GM21786 (cell line): ENCODE results near the gene LRRC26.
"Not testable (repeated sequence)": the region's sequence is repeated elsewhere in the genome, so short reads cannot be mapped to it uniquely, and the experiment has no call there.

Source experiments
- ATAC-seq: cut with Tn5 transposase; IDR thresholded peaks from one replicate; pipeline ENCODE4 v1.9.1; 2021; ENCODE audit not compliant: unreplicated experiment

Gene LRRC26

GRCh38 chr9:137139468-137140150, 30.2 kb downstream of the LRRC26 start:
- no peak for ATAC-seq

DNA sequence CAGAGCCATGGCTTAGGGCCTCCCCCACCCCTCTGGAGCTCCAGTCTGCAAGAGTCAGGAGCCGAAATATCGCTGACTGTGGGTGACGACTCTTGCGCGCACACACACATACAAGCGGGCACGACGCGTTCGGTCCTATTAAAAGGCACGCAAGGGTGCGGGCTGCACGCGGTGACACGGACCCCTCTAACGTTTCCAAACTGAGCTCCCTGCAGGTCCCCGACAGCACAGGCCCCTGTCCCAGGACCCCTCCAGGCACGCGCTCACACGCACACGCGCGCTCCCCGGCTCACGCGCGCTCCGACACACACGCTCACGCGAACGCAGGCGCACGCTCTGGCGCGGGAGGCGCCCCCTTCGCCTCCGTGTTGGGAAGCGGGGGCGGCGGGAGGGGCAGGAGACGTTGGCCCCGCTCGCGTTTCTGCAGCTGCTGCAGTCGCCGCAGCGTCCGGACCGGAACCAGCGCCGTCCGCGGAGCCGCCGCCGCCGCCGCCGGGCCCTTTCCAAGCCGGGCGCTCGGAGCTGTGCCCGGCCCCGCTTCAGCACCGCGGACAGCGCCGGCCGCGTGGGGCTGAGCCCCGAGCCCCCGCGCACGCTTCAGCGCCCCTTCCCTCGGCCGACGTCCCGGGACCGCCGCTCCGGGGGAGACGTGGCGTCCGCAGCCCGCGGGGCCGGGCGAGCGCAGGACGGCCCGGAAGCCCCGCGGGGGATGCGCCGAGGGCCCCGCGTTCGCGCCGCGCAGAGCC, 31.0 kb downstream of the LRRC26 start, which contains the start of gene GRIN1:
TSS of gene GRIN1 (plus strand) at position 433 of the 746 bp plus-strand sequence. CDS start 333 bp downstream, outside the sequence.
- no peak for ATAC-seq

GRCh38 chr9:137138058-137138721, 31.7 kb downstream of the LRRC26 start:
- no peak for ATAC-seq

GRCh38 chr9:137136881-137137607, 32.8 kb downstream of the LRRC26 start:
- ATAC-seq: no peak

- no peak for ATAC-seq
Measured at GRCh38 chr9:137136261-137136880, 33.5 kb downstream of the LRRC26 start.

GRCh38 chr9:137135154-137135553, 34.7 kb downstream of the LRRC26 start:
- not testable (repeated sequence) for ATAC-seq

DNA sequence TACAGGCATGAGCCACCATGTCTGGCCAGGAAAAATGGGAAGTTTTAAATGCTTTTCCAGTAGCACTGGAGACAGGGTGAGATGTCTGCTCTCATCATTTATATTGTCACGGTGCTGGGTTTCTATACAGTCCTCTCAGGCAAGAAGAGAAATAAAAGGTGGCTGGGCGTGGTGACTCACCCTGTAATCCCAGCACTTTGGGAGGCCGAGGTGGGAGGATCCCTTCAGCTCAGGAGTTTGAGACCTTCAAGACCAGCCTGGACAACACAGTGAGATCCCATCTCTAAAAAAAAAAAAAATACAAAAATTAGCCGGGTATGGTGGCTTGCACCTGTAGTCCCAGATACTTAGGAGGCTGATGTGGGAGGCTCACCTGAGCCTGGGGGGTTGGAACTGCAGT, 35.7 kb downstream of the LRRC26 start:
- no peak for ATAC-seq

DNA sequence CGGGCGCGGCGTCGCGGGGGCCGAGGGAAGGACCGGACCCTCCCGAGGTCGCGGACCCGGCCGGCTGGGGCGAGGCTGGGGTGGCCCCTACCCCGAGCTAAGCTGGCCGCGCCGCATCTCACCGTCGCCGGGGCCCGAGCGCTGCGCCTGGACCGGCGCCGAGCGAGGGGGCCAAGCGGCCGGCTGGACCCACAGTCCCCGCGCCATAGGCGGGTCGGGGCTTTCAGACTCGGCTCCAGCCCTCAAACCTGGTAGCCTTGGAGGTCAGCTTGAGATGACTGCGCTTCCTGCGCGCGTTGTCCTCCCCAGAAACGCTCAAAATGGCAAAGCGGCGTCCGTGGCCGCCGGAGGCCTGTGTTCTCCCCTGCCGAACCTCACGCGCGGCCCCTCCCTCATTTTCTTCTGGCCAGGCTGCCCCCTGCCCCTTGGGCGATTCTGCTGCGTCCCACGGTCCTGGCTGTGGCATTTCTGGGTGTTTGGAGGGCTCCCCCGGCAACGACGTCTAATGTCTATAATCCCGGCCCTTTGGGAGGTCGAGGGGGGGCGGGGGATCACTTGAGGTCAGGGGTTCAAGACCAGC, 39.6 kb downstream of the LRRC26 start:
- no peak for ATAC-seq

DNA sequence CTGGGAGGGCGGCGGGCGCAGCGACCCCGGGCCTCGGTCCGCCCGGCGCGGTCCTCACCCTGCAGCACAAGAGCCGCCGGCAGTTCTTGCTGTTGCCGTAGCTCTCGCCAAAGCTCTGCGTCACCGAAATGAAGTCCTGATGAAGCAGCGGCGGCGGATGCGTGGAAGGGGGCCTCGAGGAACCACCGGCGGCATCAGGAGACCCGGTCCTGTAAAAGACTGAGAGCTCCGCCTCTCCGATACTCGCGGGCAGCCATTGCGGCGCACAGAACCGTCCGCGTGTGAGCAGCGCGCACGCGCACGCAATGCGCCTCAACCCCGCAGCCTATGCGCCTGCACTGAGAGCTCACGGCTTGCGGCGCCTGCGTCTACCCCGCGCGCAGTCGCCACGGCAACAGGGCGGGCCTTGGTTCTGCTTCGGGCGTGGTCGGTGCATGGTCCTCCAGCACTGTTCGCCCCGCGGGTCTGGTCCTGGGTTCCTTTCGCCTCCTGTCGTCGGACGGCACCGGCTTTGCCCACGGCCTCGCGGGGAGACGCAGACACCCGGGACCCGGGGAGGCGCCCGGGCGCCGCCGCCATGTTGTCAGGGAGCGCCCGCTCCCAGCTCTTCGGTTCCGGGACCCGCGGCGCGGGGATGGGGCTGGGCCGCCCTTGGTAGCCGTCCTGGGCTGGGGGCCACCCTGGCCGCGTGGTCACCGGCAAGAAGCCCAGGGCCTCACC, 40.2 kb downstream of the LRRC26 start:
- peak; percentile 80 for ATAC-seq

GRCh38 chr9:137128862-137129455, 40.9 kb downstream of the LRRC26 start:
- peak; percentile 2 for ATAC-seq

DNA sequence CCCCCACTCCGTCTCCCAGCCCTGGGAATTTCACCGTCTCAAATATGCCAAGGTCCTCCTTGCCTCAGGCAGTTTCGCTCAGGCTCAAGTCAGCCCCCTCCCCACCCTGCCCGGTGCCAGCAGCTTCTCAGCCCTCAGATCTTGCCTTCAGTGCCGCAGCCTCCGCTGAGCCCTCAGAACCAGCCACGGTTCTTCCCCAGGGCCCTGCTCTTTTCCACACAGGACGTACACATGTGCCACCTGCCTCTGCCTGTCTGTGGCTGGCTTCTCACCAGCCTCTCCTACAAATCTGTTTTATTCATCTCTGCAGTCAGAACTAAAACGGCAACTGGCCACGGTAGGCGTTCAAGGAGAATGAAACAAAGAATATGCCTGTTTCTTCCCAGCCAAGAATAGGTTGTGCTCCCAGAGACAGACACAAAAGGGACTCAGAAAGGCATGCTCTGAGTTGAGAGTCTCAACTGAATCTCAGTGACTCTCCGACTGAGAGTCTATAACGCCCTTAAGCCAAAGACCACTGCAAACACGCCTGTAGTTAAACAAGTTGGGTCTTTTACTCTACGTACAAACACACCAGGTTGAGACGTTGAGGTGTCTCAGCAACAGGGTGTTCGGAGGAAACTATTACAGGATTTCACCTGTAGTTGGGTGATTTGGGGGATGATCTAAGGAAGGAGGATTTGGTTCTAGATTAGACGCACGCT, 41.5 kb downstream of the LRRC26 start:
- no peak for ATAC-seq

- no peak for ATAC-seq
Measured at GRCh38 chr9:137127301-137128157, 42.3 kb downstream of the LRRC26 start.

- no peak for ATAC-seq
Measured at GRCh38 chr9:137126786-137127185, 43.1 kb downstream of the LRRC26 start.

- ATAC-seq: not testable (repeated sequence)
Measured at GRCh38 chr9:137123952-137124462, 45.8 kb downstream of the LRRC26 start.

GRCh38 chr9:137123468-137123837, 46.4 kb downstream of the LRRC26 start:
- ATAC-seq: no peak

DNA sequence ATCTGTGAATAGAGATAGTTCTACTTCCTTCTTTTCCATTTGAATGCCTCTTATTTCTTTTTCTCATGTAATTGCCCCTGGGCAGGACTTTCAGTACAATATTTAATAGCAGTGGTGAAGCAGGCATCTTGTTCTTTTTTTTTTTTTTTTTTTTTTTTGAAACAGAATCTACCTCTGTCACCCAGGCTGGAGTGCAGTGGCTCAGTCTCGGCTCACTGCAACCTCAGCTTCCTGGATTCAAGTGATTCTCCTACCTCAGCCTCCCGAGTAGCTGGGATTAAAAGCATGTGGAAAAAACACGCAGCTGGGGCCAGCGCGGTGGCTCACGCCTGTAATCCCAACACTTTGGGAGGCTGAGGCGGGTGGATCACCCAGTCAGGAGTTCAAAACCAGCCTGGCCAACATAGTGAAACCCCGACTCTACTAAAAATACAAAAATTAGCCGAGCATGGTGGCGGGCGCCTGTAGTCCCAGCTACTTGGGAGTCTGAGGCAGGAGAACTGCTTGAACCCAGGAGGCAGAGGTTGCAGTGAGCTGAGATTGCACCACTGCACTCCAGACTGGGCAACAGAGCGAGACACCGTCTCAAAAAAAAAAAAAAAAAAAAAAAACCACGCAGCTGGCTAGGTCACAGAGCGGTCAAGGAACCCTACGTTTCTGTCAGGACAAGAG, 46.9 kb downstream of the LRRC26 start:
- ATAC-seq: not testable (repeated sequence)
